B cell (primary cell): ENCODE measurements around the gene UPF1.

ENCODE experiments used
- CTCF ChIP-seq: fragments of 200-600 bp; IDR thresholded peaks from one replicate; pipeline ENCODE4 v1.8.0; 2022; ENCODE audit warnings: antibody characterized with exemption, mild to moderate bottlenecking
- EZH2 ChIP-seq: IDR thresholded peaks from 2 replicates; pipeline ENCODE4 v1.6.1; 2012; ENCODE audit warnings: borderline replicate concordance, low read depth, mild to moderate bottlenecking, moderate library complexity, low read length; ENCODE audit not compliant: insufficient read depth, poor library complexity, severe bottlenecking

- no peak for TF ChIP-seq CTCF
- no peak for TF ChIP-seq EZH2
Measured at GRCh38 chr19:18795540-18795939, 36.2 kb upstream of the UPF1 start.
